Stomach (tissue), 4 donors: ENCODE results near the gene CRTC1.

Source experiments
- POLR2A ChIP-seq, 4 donors: fragments of 450-650 bp; IDR thresholded peaks; one replicate each; pipeline ENCODE4 v1.6.1; 2016; ENCODE audit warnings: antibody characterized with exemption in 4 of 4, control low read depth in 2 of 4, mild to moderate bottlenecking in 1 of 4, moderate library complexity in 1 of 4
- TF ChIP-seq, protein P1 (sequence below), 7 experiments: fragments of 450-650 bp in 4 of 7; fragments of 200-600 bp in 3 of 7; sonication (generic) in 3 of 7; IDR thresholded peaks; one replicate each; pipeline ENCODE4 v1.5.1; 2016 to 2019; ENCODE audit warnings: antibody characterized with exemption in 7 of 7, control low read depth in 2 of 7, mild to moderate bottlenecking in 1 of 7

DNA sequence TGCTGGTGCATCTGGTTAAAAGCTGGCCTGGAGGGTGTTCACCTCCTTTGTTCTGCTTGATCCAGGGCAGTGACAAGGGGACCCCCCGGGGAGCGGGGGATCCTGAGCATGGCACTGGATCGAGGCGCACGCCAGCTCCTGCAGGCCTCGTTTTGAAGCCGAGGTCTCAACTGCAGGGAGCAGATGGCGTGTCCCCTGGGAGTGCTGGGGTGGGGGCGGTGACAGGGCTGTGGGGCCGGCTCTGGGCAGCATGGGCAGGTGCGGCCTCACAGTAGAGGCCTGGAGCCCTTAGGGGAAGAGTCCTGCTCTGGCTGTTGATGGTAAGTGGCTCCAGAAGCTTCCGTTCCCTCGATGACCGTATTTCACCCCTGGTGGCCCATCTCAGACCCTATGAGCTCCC lies 51.8 kb downstream of the CRTC1 start:
- TF ChIP-seq, protein P1, sequence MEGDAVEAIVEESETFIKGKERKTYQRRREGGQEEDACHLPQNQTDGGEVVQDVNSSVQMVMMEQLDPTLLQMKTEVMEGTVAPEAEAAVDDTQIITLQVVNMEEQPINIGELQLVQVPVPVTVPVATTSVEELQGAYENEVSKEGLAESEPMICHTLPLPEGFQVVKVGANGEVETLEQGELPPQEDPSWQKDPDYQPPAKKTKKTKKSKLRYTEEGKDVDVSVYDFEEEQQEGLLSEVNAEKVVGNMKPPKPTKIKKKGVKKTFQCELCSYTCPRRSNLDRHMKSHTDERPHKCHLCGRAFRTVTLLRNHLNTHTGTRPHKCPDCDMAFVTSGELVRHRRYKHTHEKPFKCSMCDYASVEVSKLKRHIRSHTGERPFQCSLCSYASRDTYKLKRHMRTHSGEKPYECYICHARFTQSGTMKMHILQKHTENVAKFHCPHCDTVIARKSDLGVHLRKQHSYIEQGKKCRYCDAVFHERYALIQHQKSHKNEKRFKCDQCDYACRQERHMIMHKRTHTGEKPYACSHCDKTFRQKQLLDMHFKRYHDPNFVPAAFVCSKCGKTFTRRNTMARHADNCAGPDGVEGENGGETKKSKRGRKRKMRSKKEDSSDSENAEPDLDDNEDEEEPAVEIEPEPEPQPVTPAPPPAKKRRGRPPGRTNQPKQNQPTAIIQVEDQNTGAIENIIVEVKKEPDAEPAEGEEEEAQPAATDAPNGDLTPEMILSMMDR (IDR thresholded peaks at IDR 0.05) = no peak
- TF ChIP-seq POLR2A (IDR thresholded peaks at IDR 0.05) = no peak
